Naive B cell (primary cell): ENCODE data around the gene NUDT7. TPM values are rescaled to one million over a fixed set of nuclear protein-coding genes. Genes with fewer than 3 reads are reported as not detected.
A peak's percentile ranks its signal among the peaks of the same experiment; 100 is the strongest.

Experiments
- ATAC-seq, 2 donors: fragments of 150-1000 bp; cut with Tn5 transposase; 2 replicates each; pipeline ENCODE4 v1.10.0; 2021; ENCODE audit warnings: low read depth in 2 of 2, mild to moderate bottlenecking in 2 of 2, moderate library complexity in 2 of 2
- DNase-seq: peaks from one replicate; pipeline ENCODE4 v3.0.0; 2022
- H3K27ac Mint-ChIP-seq, 6 donors: one replicate each; pipeline ENCODE4 v1.8.0; 2020 to 2022; ENCODE audit warnings: mild to moderate bottlenecking in 6 of 6, mixed read lengths in 6 of 6, moderate library complexity in 5 of 6, inconsistent platforms in 2 of 6
- H3K27me3 Mint-ChIP-seq, 3 donors: one replicate each; pipeline ENCODE4 v1.8.0; 2021 to 2022; ENCODE audit warnings: mixed read lengths in 3 of 3, mild to moderate bottlenecking in 1 of 3
- H3K36me3 Mint-ChIP-seq, 2 donors: one replicate each; pipeline ENCODE4 v1.8.0; 2020 to 2022; ENCODE audit warnings: mixed read lengths in 2 of 2, inconsistent platforms in 1 of 2, mild to moderate bottlenecking in 1 of 2
- H3K4me1 Mint-ChIP-seq, 3 donors: one replicate each; pipeline ENCODE4 v1.8.0; 2020 to 2022; ENCODE audit warnings: mixed read lengths in 3 of 3, inconsistent platforms in 1 of 3, mild to moderate bottlenecking in 1 of 3, moderate library complexity in 1 of 3
- H3K4me3 Mint-ChIP-seq, 8 donors: one replicate each; pipeline ENCODE4 v1.8.0; 2020 to 2022; ENCODE audit warnings: mild to moderate bottlenecking in 8 of 8, mixed read lengths in 8 of 8, moderate library complexity in 8 of 8, inconsistent platforms in 2 of 8
- H3K9me3 Mint-ChIP-seq, 7 donors: one replicate each; pipeline ENCODE4 v1.8.0; 2020 to 2022; ENCODE audit warnings: mixed read lengths in 7 of 7, mild to moderate bottlenecking in 5 of 7, inconsistent platforms in 2 of 7, moderate library complexity in 1 of 7
- polyA plus RNA-seq, 6 donors: library from polyadenylated mRNA; unstranded; fragments of 300-500 nt; fragmentation: Illumina TruSeq; gene quantifications; one replicate each; pipeline ENCODE4 v1.2.3, GENCODE V29; 2021; ENCODE audit warnings: low read depth in 6 of 6

Gene NUDT7
- polyA plus RNA-seq, 6 donors from 2014 or later: 7.4 to 22.7 (median 13.8) TPM

GRCh38 chr16:77692612-77693011 is 29.7 kb upstream of the NUDT7 start:
- peaks cover 0 to 7% of the 10 kb centered on the region in 2 donors for H3K36me3 Mint-ChIP-seq
- no peaks in the 10 kb centered on the region for H3K9me3 Mint-ChIP-seq
- no peak for ATAC-seq
- H3K27me3 Mint-ChIP-seq: peaks cover 0 to 37% (median 6%) of the 10 kb centered on the region in 3 donors
- H3K27ac Mint-ChIP-seq: no peak overlapping the region
- no peak overlapping the region for H3K4me3 Mint-ChIP-seq
- no peaks in the 10 kb centered on the region for H3K4me1 Mint-ChIP-seq
- no peak for DNase-seq

- H3K4me3 Mint-ChIP-seq: no peak overlapping the region
These were observed 26.2 kb upstream of the NUDT7 start for GRCh38 chr16:77696149-77696548.

GRCh38 chr16:77700846-77701245 is 21.5 kb upstream of the NUDT7 start:
- peaks cover 0 to 11% (median 0%) of the 10 kb centered on the region in 7 donors for H3K9me3 Mint-ChIP-seq
- H3K27me3 Mint-ChIP-seq: peaks cover 0 to 8% (median 0%) of the 10 kb centered on the region in 3 donors
- H3K4me1 Mint-ChIP-seq: no peaks in the 10 kb centered on the region
- no peak for DNase-seq
- no peaks in the 10 kb centered on the region for H3K36me3 Mint-ChIP-seq
- H3K4me3 Mint-ChIP-seq: no peak overlapping the region
- ATAC-seq: no peak
- no peak overlapping the region for H3K27ac Mint-ChIP-seq

More at GRCh38 chr16:77696149-77696548, 26.2 kb upstream of the NUDT7 start:
- Mint-ChIP-seq H3K4me1 (no peaks in the 10 kb centered on the region), H3K36me3 (peaks cover 0 to 7% of the 10 kb centered on the region in 2 donors), H3K27me3 (peaks cover 0 to 21% (median 0%) of the 10 kb centered on the region in 3 donors), H3K27ac (no peak overlapping the region), H3K9me3 (no peaks in the 10 kb centered on the region)
- ATAC-seq (no peak), DNase-seq (no peak)

GRCh38 chr16:77705351-77705750 is 17.0 kb upstream of the NUDT7 start:
- no peak for DNase-seq
- Mint-ChIP-seq H3K4me1 (no peaks in the 10 kb centered on the region), H3K27me3 (peaks cover 0 to 4% (median 0%) of the 10 kb centered on the region in 3 donors), H3K36me3 (no peaks in the 10 kb centered on the region), H3K4me3 (no peak overlapping the region), H3K27ac (peak overlapping the region in 1 of 6 donors; percentile 59), H3K9me3 (peaks cover 0 to 11% (median 0%) of the 10 kb centered on the region in 7 donors)
- ATAC-seq: no peak

- H3K4me3 Mint-ChIP-seq: no peak overlapping the region
- H3K4me1 Mint-ChIP-seq: no peaks in the 10 kb centered on the region
- H3K9me3 Mint-ChIP-seq: no peaks in the 10 kb centered on the region
- DNase-seq: no peak
- H3K27ac Mint-ChIP-seq: no peak overlapping the region
- peaks cover 0 to 4% (median 0%) of the 10 kb centered on the region in 3 donors for H3K27me3 Mint-ChIP-seq
- H3K36me3 Mint-ChIP-seq: no peaks in the 10 kb centered on the region
- no peak for ATAC-seq
These were observed 11.1 kb upstream of the NUDT7 start for GRCh38 chr16:77711179-77711578.

GRCh38 chr16:77711775-77712174 is 10.5 kb upstream of the NUDT7 start:
- DNase-seq: no peak
- H3K4me3 Mint-ChIP-seq: peak overlapping the region in 2 of 8 donors; percentile 13 to 57
- no peak for ATAC-seq
- no peaks in the 10 kb centered on the region for H3K36me3 Mint-ChIP-seq
- H3K27me3 Mint-ChIP-seq: peaks cover 0 to 3% (median 0%) of the 10 kb centered on the region in 3 donors
- no peaks in the 10 kb centered on the region for H3K9me3 Mint-ChIP-seq
- no peaks in the 10 kb centered on the region for H3K4me1 Mint-ChIP-seq
- no peak overlapping the region for H3K27ac Mint-ChIP-seq

GRCh38 chr16:77715145-77715544 is 7.2 kb upstream of the NUDT7 start:
- H3K4me3 Mint-ChIP-seq: no peak overlapping the region
- H3K36me3 Mint-ChIP-seq: no peaks in the 10 kb centered on the region
- no peak for ATAC-seq
- H3K27me3 Mint-ChIP-seq: no peaks in the 10 kb centered on the region
- no peak for DNase-seq
- H3K27ac Mint-ChIP-seq: no peak overlapping the region
- no peaks in the 10 kb centered on the region for H3K4me1 Mint-ChIP-seq
- no peaks in the 10 kb centered on the region for H3K9me3 Mint-ChIP-seq

- DNase-seq (no peak), ATAC-seq (peak; percentile 7 to 11)
- no peaks in the 10 kb centered on the region for H3K9me3 Mint-ChIP-seq
- peak overlapping the region; percentile 86 to 95 (median 93) for H3K4me3 Mint-ChIP-seq
- H3K36me3 Mint-ChIP-seq: peaks cover 0 to 6% of the 10 kb centered on the region in 2 donors
- no peaks in the 10 kb centered on the region for H3K27me3 Mint-ChIP-seq
- peaks cover 10 to 18% (median 15%) of the 10 kb centered on the region in 3 donors for H3K4me1 Mint-ChIP-seq
- H3K27ac Mint-ChIP-seq: peak overlapping the region; percentile 7 to 98 (median 84)
These were observed 484 bp upstream of the NUDT7 start for GRCh38 chr16:77721752-77722308.

GRCh38 chr16:77723108-77723514 is 797 bp downstream of the NUDT7 start:
- DNase-seq (peak; percentile 1), ATAC-seq (peak in 1 of 2 donors; percentile 8)
- Mint-ChIP-seq H3K27me3 (no peaks in the 10 kb centered on the region), H3K36me3 (peaks cover 0 to 9% of the 10 kb centered on the region in 2 donors), H3K27ac (peak overlapping the region in 4 of 6 donors; percentile 21 to 92 (median 78)), H3K9me3 (no peaks in the 10 kb centered on the region), H3K4me1 (peaks cover 10 to 18% (median 15%) of the 10 kb centered on the region in 3 donors), H3K4me3 (peak overlapping the region; percentile 86 to 95 (median 93))

- Mint-ChIP-seq H3K27me3 (no peaks in the 10 kb centered on the region), H3K36me3 (peaks cover 0 to 9% of the 10 kb centered on the region in 2 donors), H3K4me1 (peaks cover 10 to 18% (median 15%) of the 10 kb centered on the region in 3 donors), H3K9me3 (no peaks in the 10 kb centered on the region), H3K4me3 (peak overlapping the region in 7 of 8 donors; percentile 26 to 92 (median 52)), H3K27ac (peak overlapping the region in 2 of 6 donors; percentile 59 to 72)
- ATAC-seq (no peak), DNase-seq (no peak)
These were observed 1.9 kb downstream of the NUDT7 start for GRCh38 chr16:77724174-77724573.

- Mint-ChIP-seq H3K4me1 (no peaks in the 10 kb centered on the region), H3K9me3 (peaks cover 0 to 10% (median 6%) of the 10 kb centered on the region in 7 donors), H3K27me3 (no peaks in the 10 kb centered on the region), H3K36me3 (peaks cover 7 to 27% of the 10 kb centered on the region in 2 donors), H3K4me3 (no peak overlapping the region), H3K27ac (peak overlapping the region in 1 of 6 donors; percentile 75)
- ATAC-seq: no peak
- DNase-seq: no peak
These were observed 7.6 kb downstream of the NUDT7 start for GRCh38 chr16:77729951-77730350.

- no peak for ATAC-seq
- peaks cover 5 to 6% (median 5%) of the 10 kb centered on the region in 3 donors for H3K4me1 Mint-ChIP-seq
- H3K27me3 Mint-ChIP-seq: no peaks in the 10 kb centered on the region
- DNase-seq: no peak
- no peak overlapping the region for H3K27ac Mint-ChIP-seq
- H3K9me3 Mint-ChIP-seq: peaks cover 0 to 14% (median 7%) of the 10 kb centered on the region in 7 donors
- peaks cover 11 to 18% of the 10 kb centered on the region in 2 donors for H3K36me3 Mint-ChIP-seq
- no peak overlapping the region for H3K4me3 Mint-ChIP-seq
These were observed 10.1 kb downstream of the NUDT7 start for GRCh38 chr16:77732241-77732946.

GRCh38 chr16:77736879-77737278 is 14.6 kb downstream of the NUDT7 start:
- Mint-ChIP-seq H3K9me3 (peaks cover 0 to 12% (median 7%) of the 10 kb centered on the region in 7 donors), H3K27ac (peak overlapping the region in 3 of 6 donors; percentile 41 to 94 (median 71)), H3K4me1 (peaks cover 27 to 32% (median 29%) of the 10 kb centered on the region in 3 donors), H3K36me3 (peaks cover 4 to 8% of the 10 kb centered on the region in 2 donors), H3K4me3 (peak overlapping the region in 5 of 8 donors; percentile 32 to 78 (median 55)), H3K27me3 (no peaks in the 10 kb centered on the region)
- ATAC-seq (no peak), DNase-seq (no peak)
